Measurements from ENCODE around the gene EFHC1.

- TF ChIP-seq POLR2AphosphoS5 (IDR thresholded peaks at IDR 0.05; ENCODE audit: borderline replicate concordance, low read depth, low read length) (no peak), EZH2 (IDR thresholded peaks at IDR 0.05) (no peak)
These were observed 124.7 kb downstream of the EFHC1 start for GRCh38 chr6:52544602-52545405.

Data from SK-N-MC (cell line).